HEK293 (cell line): ENCODE measurements around the gene PTPRK.

Experiments
- CTCF ChIA-PET: fragments of 350-600 bp; formaldehyde crosslinking; extraction: SDS; loops from one replicate; lab custom pipeline; 2021; ENCODE audit warnings: antibody characterized with exemption; lab: Yijun Ruan, JAX
- POLR2A ChIA-PET: fragments of 300-600 bp; formaldehyde crosslinking; extraction: SDS; loops from one replicate; lab custom pipeline; 2020; ENCODE audit warnings: antibody characterized with exemption, inconsistent platforms; lab: Yijun Ruan, JAX
- H3K27ac ChIP-seq: fragments of 200-500 bp; sonication (Bioruptor generic); 2 replicates; pipeline ENCODE4 v1.5.1; 2014; ENCODE audit warnings: low read depth, low read length, control low read depth, inconsistent platforms; ENCODE audit errors: extremely low read depth
- H3K36me3 ChIP-seq, 2 experiments: fragments of 200-500 bp in 1 of 2; sonication (Bioruptor generic) in 1 of 2; 1 replicate in 1 of 2; 2 replicates in 1 of 2; pipeline ENCODE4 v1.5.1; 2014 to 2017; ENCODE audit warnings: inconsistent platforms in 2 of 2, low read length in 2 of 2; ENCODE audit not compliant: control insufficient read depth in 2 of 2, insufficient read depth in 1 of 2
- H3K4me1 ChIP-seq: fragments of 200-500 bp; sonication (Bioruptor generic); 2 replicates; pipeline ENCODE4 v1.5.1; 2014; ENCODE audit warnings: mild to moderate bottlenecking, low read length, inconsistent platforms; ENCODE audit not compliant: control insufficient read depth, insufficient read depth
- H3K4me3 ChIP-seq: 2 replicates; pipeline ENCODE4 v1.5.1; 2011; ENCODE audit warnings: low read depth, mild to moderate bottlenecking, control low read depth, low read length, moderate library complexity
- H3K9me3 ChIP-seq: fragments of 200-500 bp; sonication (Bioruptor generic); 2 replicates; pipeline ENCODE4 v1.5.1; 2014; ENCODE audit warnings: low read depth, low read length, inconsistent platforms; ENCODE audit not compliant: control insufficient read depth, insufficient read depth
- ATF2 ChIP-seq: fragments of 450-650 bp; formaldehyde crosslinking; IDR thresholded peaks from 2 replicates; pipeline ENCODE4 v1.5.1; 2016; ENCODE audit warnings: missing biosample characterization, missing genetic modification characterization, low read depth
- BCL6B ChIP-seq: fragments of 450-650 bp; formaldehyde crosslinking; IDR thresholded peaks from 2 replicates; pipeline ENCODE4 v1.5.1; 2017; ENCODE audit warnings: missing biosample characterization, missing genetic modification characterization
- GFI1B ChIP-seq: fragments of 450-650 bp; formaldehyde crosslinking; IDR thresholded peaks from 2 replicates; pipeline ENCODE4 v1.5.1; 2016; ENCODE audit warnings: missing biosample characterization, missing genetic modification characterization
- HOXA7 ChIP-seq: sonication (generic); formaldehyde crosslinking; IDR thresholded peaks from 2 replicates; pipeline ENCODE4 v1.8.1; 2022; ENCODE audit warnings: missing genetic modification reagents, borderline replicate concordance
- MZF1 ChIP-seq: fragments of 450-650 bp; formaldehyde crosslinking; IDR thresholded peaks from 2 replicates; pipeline ENCODE4 v1.5.1; 2017; ENCODE audit warnings: missing biosample characterization, missing genetic modification characterization, borderline replicate concordance
- PBX3 ChIP-seq: sonication (generic); formaldehyde crosslinking; IDR thresholded peaks from 2 replicates; pipeline ENCODE4 v1.8.1; 2022; ENCODE audit warnings: mild to moderate bottlenecking, moderate library complexity, missing genetic modification reagents
- PRDM6 ChIP-seq: fragments of 450-650 bp; formaldehyde crosslinking; IDR thresholded peaks from 2 replicates; pipeline ENCODE4 v1.5.1; 2017; ENCODE audit warnings: missing biosample characterization, missing genetic modification characterization
- REST ChIP-seq: fragments of 450-650 bp; formaldehyde crosslinking; IDR thresholded peaks from 2 replicates; pipeline ENCODE4 v1.5.1; 2016; ENCODE audit warnings: missing biosample characterization, missing genetic modification characterization
- ZNF202 ChIP-seq: fragments of 450-650 bp; formaldehyde crosslinking; IDR thresholded peaks from 2 replicates; pipeline ENCODE4 v1.5.1; 2016; ENCODE audit warnings: missing biosample characterization, missing genetic modification characterization, borderline replicate concordance
- ZNF26 ChIP-seq: fragments of 450-650 bp; formaldehyde crosslinking; IDR thresholded peaks from 2 replicates; pipeline ENCODE4 v1.5.1; 2016; ENCODE audit warnings: missing biosample characterization, missing genetic modification characterization
- ZNF621 ChIP-seq: fragments of 450-650 bp; formaldehyde crosslinking; IDR thresholded peaks from 2 replicates; pipeline ENCODE4 v1.5.1; 2017; ENCODE audit warnings: missing biosample characterization, missing genetic modification characterization
- ZNF704 ChIP-seq: fragments of 450-650 bp; formaldehyde crosslinking; IDR thresholded peaks from 2 replicates; pipeline ENCODE4 v1.5.1; 2016; ENCODE audit warnings: missing biosample characterization, missing genetic modification characterization

Gene PTPRK

GRCh38 chr6:128144320-128144719 lies 376.1 kb downstream of the PTPRK start:
- H3K4me1 ChIP-seq, result peaks cover 6% of the 10 kb centered on the region
- ChIA-PET CTCF (no interaction called here), POLR2A (no interaction called here)
- no peaks in the 10 kb centered on the region for H3K36me3 ChIP-seq
- no peak overlapping the region for H3K27ac ChIP-seq
- no peak for TF ChIP-seq PBX3 (CRISPR knock-in tag)
- 0 out of 2 replicates have a peak, but pooled peaks have one; percentile 7 for TF ChIP-seq ZNF26
- no peaks in the 10 kb centered on the region for H3K9me3 ChIP-seq
- H3K4me3 ChIP-seq, result no peak overlapping the region

GRCh38 chr6:128141932-128142331 lies 378.5 kb downstream of the PTPRK start:
- Histone ChIP-seq H3K27ac (no peak overlapping the region), H3K4me3 (no peak overlapping the region), H3K4me1 (peaks cover 6% of the 10 kb centered on the region), H3K9me3 (no peaks in the 10 kb centered on the region), H3K36me3 (no peaks in the 10 kb centered on the region)
- POLR2A ChIA-PET, result no interaction called here
- no peak for TF ChIP-seq ZNF704
- CTCF ChIA-PET, result no interaction called here

GRCh38 chr6:128139519-128139918 lies 380.9 kb downstream of the PTPRK start:
- POLR2A ChIA-PET, result interaction anchor here (1.2 kb wide), 1 partner anchor 9 kb away, joined by 3 read pairs; no protein-coding TSS in a partner anchor

GRCh38 chr6:128138694-128139093 lies 381.7 kb downstream of the PTPRK start:
- POLR2A ChIA-PET, result interaction anchor here (1.2 kb wide), 1 partner anchor 8 kb away, joined by 3 read pairs; no protein-coding TSS in a partner anchor
- H3K27ac ChIP-seq, result no peak overlapping the region
- CTCF ChIA-PET, result no interaction called here
- H3K36me3 ChIP-seq, result no peaks in the 10 kb centered on the region
- no peaks in the 10 kb centered on the region for H3K9me3 ChIP-seq
- H3K4me3 ChIP-seq, result no peak overlapping the region
- H3K4me1 ChIP-seq, result no peaks in the 10 kb centered on the region
- TF ChIP-seq MZF1 (tag by site-specific recombination) (no peak), HOXA7 (CRISPR knock-in tag) (no peak), PRDM6 (tag by site-specific recombination) (no peak), ZNF202 (no peak), ZNF621 (tag by site-specific recombination) (no peak), REST (tag by site-specific recombination) (no peak)

More at GRCh38 chr6:128139519-128139918, 380.9 kb downstream of the PTPRK start:
- no peak overlapping the region for H3K27ac ChIP-seq
- H3K4me3 ChIP-seq, result no peak overlapping the region
- no peaks in the 10 kb centered on the region for H3K36me3 ChIP-seq
- no peaks in the 10 kb centered on the region for H3K9me3 ChIP-seq
- CTCF ChIA-PET, result interaction anchor here (0.7 kb wide), 1 partner anchor 1442 kb away, joined by 3 read pairs; no protein-coding TSS in a partner anchor
- H3K4me1 ChIP-seq, result peaks cover 4% of the 10 kb centered on the region
- TF ChIP-seq GFI1B (tag by site-specific recombination) (peak; percentile 67), BCL6B (tag by site-specific recombination) (0 out of 2 replicates have a peak, but pooled peaks have one; percentile 25), ATF2 (no peak)
